ENCODE results near the gene DIDO1. TPM values are rescaled to one million over a fixed set of nuclear protein-coding genes. Genes with fewer than 3 reads are reported as not detected.

DIDO1 gene
- total and polyA plus RNA-seq, 2 of the 13 experiments (the other 11 are each of a cell fraction or from before 2014, with no cell fraction given), result 75.0 to 75.1 TPM

- ChIA-PET CTCF (ENCODE audit: low intra/inter-chr PET ratio, low total read pairs) (no interaction called here), POLR2A (interaction anchor here (0.6 to 3.5 kb wide), 6 partner anchors 20 to 52 kb away, joined by 3 to 18 read pairs (median 4); partner anchors contain the start of genes SLC17A9 and TCFL5)
- FAIRE-seq (no peak), ATAC-seq (no peak), DNase-seq (ENCODE audit: low spot score) (no peak)
- no peak overlapping the region for H3K9ac ChIP-seq (ENCODE audit: insufficient read depth, low read depth, low read length)
- no peak overlapping the region for H3K4me3 ChIP-seq (replicated peaks in 1 of 3; ENCODE audit: insufficient read depth in 1 of 3, low read depth in 2 of 3, low read length in 3 of 3)
- TSS peak; percentile 17 for BruUV-seq (replicated peaks)
- whole genome bisulfite sequencing (ENCODE audit: low lambda C conversion rate), result 97% methylated on average over 11 of the region's 11 CpGs
- no peak overlapping the region for H3K27ac ChIP-seq (ENCODE audit: extremely low read length, insufficient read depth, low read length)
- peaks cover 28 to 57% of the 10 kb centered on the region in 2 experiments for H3K36me3 ChIP-seq (replicated peaks in 1 of 2; ENCODE audit: control insufficient read depth in 1 of 2, insufficient read depth in 2 of 2, low read length in 2 of 2)
- intact Hi-C loops (cut with micrococcal nuclease; ENCODE audit: unreplicated experiment) (loop anchor here (2.0 to 5.0 kb wide), 4 partner anchors 29 to 107 kb away; partner anchors contain the start of genes GID8 and SLC17A9), in situ Hi-C loops (cut with HindIII; ENCODE audit: extremely low pct_ligation_motif_present, low pct_unique_long_range_greater_than_20kb) (no loop called here)
- H3K4me1 ChIP-seq (ENCODE audit: insufficient read depth, low read length), result peaks cover 32% of the 10 kb centered on the region
- H4K20me1 ChIP-seq (ENCODE audit: insufficient read depth, low read length), result peaks cover 14% of the 10 kb centered on the region
- H3K27me3 ChIP-seq (ENCODE audit: control insufficient read depth in 1 of 2, insufficient read depth in 2 of 2, low read length in 2 of 2), result no peaks in the 10 kb centered on the region
- H3K9me3 ChIP-seq (ENCODE audit: low read length), result no peaks in the 10 kb centered on the region
- peaks cover 2% of the 10 kb centered on the region for H3K79me2 ChIP-seq (ENCODE audit: insufficient read depth, low read length)
- H2AFZ ChIP-seq (ENCODE audit: low read length), result no peak overlapping the region
- no peak overlapping the region for H3K4me2 ChIP-seq (ENCODE audit: low read depth, low read length)
- TF ChIP-seq GLMP (CRISPR knock-in tag; IDR thresholded peaks at IDR 0.05; ENCODE audit: borderline replicate concordance) (no peak), SATB2 (CRISPR knock-in tag; IDR thresholded peaks at IDR 0.05) (no peak), ZNF83 (CRISPR knock-in tag; IDR thresholded peaks at IDR 0.05; ENCODE audit: borderline replicate concordance) (no peak), RBM22 (optimal IDR thresholded peaks at IDR 0.05; ENCODE audit: low read length) (peak; percentile 98), AGO2 (optimal IDR thresholded peaks at IDR 0.05; ENCODE audit: low read depth, low read length) (peak; percentile 2), PAF1 (CRISPR knock-in tag; IDR thresholded peaks at IDR 0.05) (peak; percentile 56; the same call in 1 of the 2 replicates), RFXAP (CRISPR knock-in tag; IDR thresholded peaks at IDR 0.05; ENCODE audit: borderline replicate concordance) (no peak), TAF1 (CRISPR knock-in tag; IDR thresholded peaks at IDR 0.05) (no peak), KDM2A (CRISPR knock-in tag; IDR thresholded peaks at IDR 0.05; ENCODE audit: borderline replicate concordance, low read depth) (no peak), TP53 (CRISPR knock-in tag; conservative IDR thresholded peaks at IDR 0.05) (no peak), MIXL1 (CRISPR knock-in tag; IDR thresholded peaks at IDR 0.05) (no peak)
Observed at GRCh38 chr20:62901891-62902290, 24.4 kb downstream of the DIDO1 start.

Measured in HepG2 (cell line).